ENCODE results near the gene GOLGA6D. TPM values are rescaled to one million over a fixed set of nuclear protein-coding genes. Genes with fewer than 3 reads are reported as not detected.
"Not testable (repeated sequence)": the region's sequence is repeated elsewhere in the genome, so short reads cannot be mapped to it uniquely, and the experiment has no call there.

The GOLGA6D gene
- total RNA-seq, 2 experiments from 2014 or later: not detected

- Mint-ChIP-seq H3K4me1 (ENCODE audit: low read depth) (peaks cover 18% of the 10 kb centered on the region), H3K27me3 (no peaks in the 10 kb centered on the region), H3K27ac (no peak overlapping the region), H3K9me3 (no peaks in the 10 kb centered on the region), H3K4me3 (no peak overlapping the region), H3K36me3 (ENCODE audit: low read depth) (peaks cover 10% of the 10 kb centered on the region)
- no peak for TF ChIP-seq CTCF (IDR thresholded peaks at IDR 0.05)
- intact Hi-C loops (cut with micrococcal nuclease): no loop called here
- ATAC-seq: no peak
- ChIA-PET CTCF (no interaction called here), POLR2A (no interaction called here)
- DNase-seq: no peak
These were observed 56.1 kb downstream of the GOLGA6D start for GRCh38 chr15:75338661-75339240.

GRCh38 chr15:75339531-75340240 is 57.1 kb downstream of the GOLGA6D start:
- Mint-ChIP-seq H3K9me3 (no peaks in the 10 kb centered on the region), H3K27me3 (no peaks in the 10 kb centered on the region), H3K4me1 (ENCODE audit: low read depth) (peaks cover 18% of the 10 kb centered on the region), H3K36me3 (ENCODE audit: low read depth) (peaks cover 10% of the 10 kb centered on the region), H3K4me3 (no peak overlapping the region), H3K27ac (no peak overlapping the region)
- TF ChIP-seq CTCF (IDR thresholded peaks at IDR 0.05): no peak
- POLR2A ChIA-PET: no interaction called here
- intact Hi-C loops (cut with micrococcal nuclease): no loop called here
- ATAC-seq: no peak
- CTCF ChIA-PET: no interaction called here
- DNase-seq: no peak

GRCh38 chr15:75342221-75342620 is 59.6 kb downstream of the GOLGA6D start:
- H3K9me3 Mint-ChIP-seq: no peaks in the 10 kb centered on the region
- DNase-seq (no peak), ATAC-seq (no peak)
- H3K27me3 Mint-ChIP-seq: peaks cover 1% of the 10 kb centered on the region
- no peak for TF ChIP-seq CTCF (IDR thresholded peaks at IDR 0.05)
- intact Hi-C loops (cut with micrococcal nuclease): no loop called here
- no peak overlapping the region for H3K27ac Mint-ChIP-seq
- H3K36me3 Mint-ChIP-seq (ENCODE audit: low read depth): peaks cover 11% of the 10 kb centered on the region
- H3K4me3 Mint-ChIP-seq: no peak overlapping the region
- H3K4me1 Mint-ChIP-seq (ENCODE audit: low read depth): peaks cover 8% of the 10 kb centered on the region
- ChIA-PET CTCF (no interaction called here), POLR2A (no interaction called here)

GRCh38 chr15:75343953-75344352 is 61.3 kb downstream of the GOLGA6D start:
- CTCF ChIA-PET; H3K27me3 Mint-ChIP-seq; intact Hi-C loops (cut with micrococcal nuclease); POLR2A ChIA-PET; H3K27ac Mint-ChIP-seq; H3K4me3 Mint-ChIP-seq; ATAC-seq; H3K9me3 Mint-ChIP-seq; DNase-seq: not testable (repeated sequence)
- Mint-ChIP-seq H3K36me3 (ENCODE audit: low read depth) (peaks cover 16% of the 10 kb centered on the region), H3K4me1 (ENCODE audit: low read depth) (peaks cover 10% of the 10 kb centered on the region)

Other genes with a start within 250 kb of the GOLGA6D start
- 10 to 100 TPM; 22.1 to 24.1 TPM for gene C15orf39, start 81.0 kb upstream of the GOLGA6D start, total RNA-seq
- not detected for gene GOLGA6C, start 24.5 kb upstream of the GOLGA6D start, total RNA-seq
- gene COMMD4, start 53.2 kb downstream of the GOLGA6D start, total RNA-seq: 10 to 100 TPM; 67.1 to 72.3 TPM
- 10 to 100 TPM; 11.6 to 11.7 TPM for gene NEIL1, start 64.2 kb downstream of the GOLGA6D start, total RNA-seq
- 100 to 1,000 TPM; 170 to 181 TPM for gene MAN2C1, start 85.8 kb downstream of the GOLGA6D start, total RNA-seq
- 10 to 100 TPM; 67.5 to 72.4 TPM for gene SIN3A, start 168.9 kb downstream of the GOLGA6D start, total RNA-seq

Measured in activated CD8-positive, alpha-beta T cell treated with anti-CD3 and anti-CD28 coated beads for 36 hours (primary cell).